Renal cortex interstitium (tissue), 11 donors: ENCODE data around the gene DNM3. TPM values are rescaled to one million over a fixed set of nuclear protein-coding genes. Genes with fewer than 3 reads are reported as not detected.

Experiments
- DNase-seq, 11 donors: peaks; one replicate each; pipeline ENCODE4 v3.0.0-alpha.2; 2013; ENCODE audit warnings: low read depth in 9 of 11, low spot score in 4 of 11; ENCODE audit errors: extremely low read depth in 1 of 11
- polyA plus RNA-seq, 3 donors: library from polyadenylated mRNA; unstranded; fragments of 120-200 nt; gene quantifications; one replicate each; pipeline ENCODE4 v1.2.1, GENCODE V29; 2013; ENCODE audit not compliant: insufficient read length in 3 of 3

The DNM3 gene
- polyA plus RNA-seq, 3 donors: 4.2 to 5.2 (median 4.8) TPM

GRCh38 chr1:171943973-171944561, 102.8 kb downstream of the DNM3 start:
- no peak for DNase-seq

GRCh38 chr1:171948511-171948910, 107.2 kb downstream of the DNM3 start:
- no peak for DNase-seq

DNA sequence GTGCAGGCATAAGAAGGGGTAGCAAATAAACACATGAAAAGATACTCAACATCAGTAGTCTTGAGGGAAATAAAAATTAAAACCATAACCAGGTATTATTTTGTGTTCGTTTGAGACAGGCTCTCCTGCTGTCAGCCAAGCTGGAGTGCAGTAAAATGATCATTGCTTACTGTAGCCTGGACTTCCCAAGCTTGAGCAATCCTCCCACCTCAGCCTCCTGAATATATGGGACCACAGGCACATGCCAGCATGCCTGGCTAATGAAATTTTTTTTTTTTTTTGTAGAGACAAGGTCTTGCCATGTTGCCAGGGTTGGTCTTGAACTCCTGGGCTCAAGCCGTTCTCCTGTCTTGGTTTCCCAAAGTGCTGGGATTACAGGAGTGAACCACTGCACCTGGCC, 108.0 kb downstream of the DNM3 start:
- no peak for DNase-seq

DNA sequence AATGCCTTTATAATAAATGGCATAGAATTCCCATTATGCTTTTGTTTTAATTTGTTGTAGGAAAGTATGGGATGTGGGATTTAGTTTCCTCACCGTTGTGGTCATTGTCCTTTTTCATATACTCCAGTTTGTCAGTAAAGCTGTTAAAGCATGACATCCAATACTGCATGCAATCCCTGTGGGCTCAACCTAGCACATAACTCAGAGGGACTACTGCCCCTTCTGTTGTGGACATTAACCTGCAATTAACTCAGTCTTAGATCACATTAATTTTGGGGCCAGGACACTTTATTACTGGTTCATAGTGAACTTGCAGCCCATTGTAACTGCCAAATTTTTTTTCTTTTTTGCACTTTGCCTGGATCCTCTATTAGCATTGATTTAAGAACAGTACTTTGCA, 112.5 kb downstream of the DNM3 start:
- DNase-seq: peak in 3 of 11 donors; percentile 11 to 34 (median 34)

GRCh38 chr1:171954361-171954760, 113.1 kb downstream of the DNM3 start:
- no peak for DNase-seq

DNA sequence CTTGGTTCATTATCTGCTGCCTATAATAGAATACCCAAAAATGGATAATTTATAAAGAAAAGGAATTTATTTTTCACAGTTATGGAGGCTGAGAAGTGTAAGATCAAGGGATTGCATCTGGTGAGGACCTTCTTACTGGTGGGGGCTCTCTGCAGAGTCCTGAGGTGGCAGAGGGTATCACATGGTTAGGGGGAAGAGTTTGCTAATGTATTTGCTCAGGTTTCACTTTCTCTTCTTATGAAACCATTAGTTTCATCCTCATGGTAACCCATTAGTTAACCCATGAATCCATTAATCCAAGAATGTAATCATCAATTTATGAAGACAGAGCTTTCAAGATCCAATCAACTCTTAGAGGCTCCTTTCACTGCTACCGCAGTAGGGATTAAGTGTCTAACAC, 120.6 kb downstream of the DNM3 start:
- no peak for DNase-seq

DNA sequence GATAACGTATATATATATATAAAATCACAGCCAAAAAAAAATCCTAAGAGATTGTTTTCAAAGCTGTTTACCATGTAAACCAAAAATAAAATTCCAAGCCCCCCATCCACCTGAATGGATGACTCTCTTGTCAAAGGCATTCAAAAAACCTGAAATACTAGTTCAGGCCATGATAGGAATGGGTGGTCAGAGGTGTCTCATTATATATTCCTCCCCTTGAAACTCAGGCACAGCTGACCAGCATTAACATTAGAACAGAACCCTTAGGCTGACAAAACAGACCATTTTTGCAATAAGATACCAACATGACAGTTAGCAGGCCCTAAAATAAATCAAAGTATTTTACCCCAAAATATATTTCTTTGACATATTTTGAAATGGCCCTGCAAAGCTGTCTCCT, 122.5 kb downstream of the DNM3 start:
- DNase-seq: no peak

DNA sequence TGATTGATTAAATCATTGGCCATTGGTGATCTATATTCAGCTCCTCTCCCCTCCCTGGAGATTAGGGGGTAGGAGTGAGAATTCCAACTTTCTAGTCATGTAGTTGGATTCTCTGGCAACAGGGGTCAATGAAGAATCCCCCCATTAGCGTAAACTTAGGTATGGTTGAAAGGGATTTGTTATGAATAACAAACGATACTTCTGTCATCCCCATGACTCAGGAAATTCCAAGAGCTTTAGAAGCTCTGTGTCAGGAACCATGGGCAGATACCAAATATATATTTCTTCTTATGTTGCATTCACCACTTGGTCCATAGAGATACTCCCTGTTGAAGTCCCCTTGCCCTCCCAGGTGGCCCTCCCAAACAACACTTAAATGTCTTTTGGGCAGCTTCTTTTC, 124.5 kb downstream of the DNM3 start:
- no peak for DNase-seq

DNA sequence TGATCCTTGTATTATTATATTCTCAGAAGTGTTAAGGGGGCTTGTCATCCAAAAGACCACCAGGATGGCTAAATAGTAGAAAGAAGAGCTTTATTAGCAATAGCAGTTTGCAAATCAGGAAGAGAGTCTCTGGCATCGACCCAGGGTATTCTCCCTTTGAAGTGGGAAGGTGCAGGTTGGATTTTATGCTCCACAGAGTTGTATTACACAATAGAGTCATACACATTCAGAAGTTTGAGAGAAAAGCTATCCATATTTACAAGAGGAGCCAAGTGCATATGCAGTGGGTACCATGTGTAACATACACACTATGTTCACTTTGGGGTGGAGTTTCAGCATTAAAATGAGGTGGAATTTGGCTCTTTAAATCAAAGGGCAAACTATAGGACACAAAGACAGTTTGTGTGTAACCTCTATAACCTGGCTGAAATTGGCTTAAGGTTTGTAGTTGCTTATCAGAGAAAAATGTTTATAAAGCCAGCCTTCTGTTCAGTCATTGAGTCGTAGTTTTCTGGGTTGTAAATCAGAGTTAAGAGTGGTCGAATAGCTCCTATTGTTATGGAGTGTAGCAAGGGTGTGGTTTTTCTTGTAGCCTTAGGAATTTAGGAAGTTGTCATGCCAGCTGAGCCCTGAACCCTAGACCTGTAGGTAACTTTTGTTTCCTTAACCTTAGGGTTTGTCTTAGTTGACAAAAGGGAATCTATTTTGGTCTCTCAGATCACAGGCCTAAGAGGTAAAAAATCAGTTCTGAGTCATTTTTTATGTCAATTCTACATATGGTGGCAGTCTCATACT, 125.3 kb downstream of the DNM3 start:
- peak in 1 of 11 donors; percentile 14 for DNase-seq

DNA sequence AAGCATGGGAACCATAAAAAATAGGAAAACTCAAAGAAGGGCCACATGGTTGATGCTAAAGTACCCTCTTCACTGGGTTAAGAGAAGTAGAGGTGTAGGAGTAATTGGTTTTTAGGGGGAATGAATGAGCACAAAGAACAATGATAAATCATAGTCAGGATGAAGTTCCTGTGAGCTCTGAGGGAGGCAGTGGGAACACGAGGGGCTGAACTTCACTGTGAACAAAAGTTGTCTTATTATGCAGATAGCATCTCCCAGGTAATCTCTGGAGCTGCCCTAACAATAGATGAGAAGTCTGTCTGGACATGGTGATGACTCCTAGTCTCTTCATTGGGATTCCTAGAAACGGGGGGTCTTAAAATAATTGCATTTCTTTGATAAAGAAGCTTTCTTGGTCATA, 127.9 kb downstream of the DNM3 start:
- DNase-seq: no peak

- no peak for DNase-seq
Observed at GRCh38 chr1:171969813-171970212, 128.5 kb downstream of the DNM3 start.

DNA sequence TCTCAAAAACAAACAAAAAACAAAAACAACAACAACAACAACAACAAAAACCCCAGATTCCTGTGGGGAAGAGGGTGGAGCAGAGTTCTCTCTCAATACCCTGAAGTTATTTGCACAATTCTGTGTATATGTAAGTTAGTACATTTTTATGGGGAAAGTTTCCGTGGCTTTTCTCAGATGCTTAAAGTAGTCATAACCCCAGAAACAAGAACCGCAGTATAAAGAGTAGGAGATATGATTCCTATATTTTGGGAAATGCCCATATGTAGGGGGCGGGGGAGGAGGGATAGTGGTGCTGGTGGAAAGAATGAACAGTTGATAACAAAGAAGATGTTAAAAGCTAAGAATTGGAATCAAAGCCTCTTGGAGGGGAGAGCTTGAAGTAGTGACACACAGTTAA, 131.5 kb downstream of the DNM3 start:
- no peak for DNase-seq

DNA sequence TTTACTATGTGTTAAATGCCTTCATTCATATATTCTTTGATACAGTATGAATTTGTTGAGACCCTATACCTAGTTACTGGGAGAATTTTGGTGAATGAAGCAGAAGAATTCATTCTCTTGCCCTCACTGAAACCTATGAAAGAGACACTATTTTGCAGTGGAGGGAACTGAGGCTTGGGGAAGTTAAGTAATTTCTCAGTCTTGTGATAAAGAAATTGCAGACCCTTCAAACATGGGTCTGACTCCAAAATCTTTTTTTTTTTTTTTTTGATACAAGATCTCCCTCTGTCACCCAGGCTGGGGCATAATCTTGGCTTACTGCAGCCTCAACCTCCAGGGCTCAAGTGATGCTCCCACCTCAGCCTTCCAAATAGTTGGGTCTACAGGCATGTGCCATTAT, 132.1 kb downstream of the DNM3 start:
- no peak for DNase-seq

GRCh38 chr1:171981303-171981702, 140.0 kb downstream of the DNM3 start:
- DNase-seq: no peak

DNA sequence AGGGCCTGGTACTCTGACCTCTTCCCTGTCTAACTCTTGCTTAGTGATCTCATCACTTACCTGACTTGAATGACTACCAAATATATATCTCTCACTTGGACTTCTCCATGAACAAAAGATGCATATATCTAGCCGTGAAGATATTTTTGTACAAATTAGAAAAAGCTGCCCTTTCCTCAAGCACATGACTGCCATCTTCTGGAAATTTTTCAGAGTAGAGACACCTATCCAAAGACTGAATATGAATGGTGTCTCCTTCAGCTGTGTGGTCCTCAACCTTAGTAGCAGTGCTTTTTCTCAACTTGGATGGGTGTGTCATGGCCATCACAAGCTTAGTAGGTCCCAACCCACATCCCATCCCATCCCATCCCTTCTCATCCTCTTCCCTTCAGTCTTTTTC, 142.3 kb downstream of the DNM3 start:
- no peak for DNase-seq

GRCh38 chr1:171984262-171984661, 143.0 kb downstream of the DNM3 start:
- DNase-seq: no peak

- DNase-seq: no peak
Observed at GRCh38 chr1:171984850-171985485, 143.7 kb downstream of the DNM3 start.

GRCh38 chr1:171985639-171986038, 144.3 kb downstream of the DNM3 start:
- no peak for DNase-seq

- DNase-seq: no peak
Observed at GRCh38 chr1:171988243-171988885, 147.1 kb downstream of the DNM3 start.

GRCh38 chr1:171990371-171990770, 149.1 kb downstream of the DNM3 start:
- DNase-seq: no peak
